Measurements from ENCODE around the gene CSF1R.

CSF1R gene

GRCh38 chr5:150068961-150069645, 17.3 kb downstream of the CSF1R start:
- no peak overlapping the region for H3K4me2 ChIP-seq (ENCODE audit: low read length)
- no peak overlapping the region for H3K4me3 ChIP-seq (ENCODE audit: low read length)
- H3K9me2 ChIP-seq (replicated peaks; ENCODE audit: control insufficient read depth, low read length), result no peaks in the 10 kb centered on the region
- no peaks in the 10 kb centered on the region for H3K36me3 ChIP-seq (ENCODE audit: control insufficient read depth, low read length)
- no peak for TF ChIP-seq EZH2phosphoT487 (IDR thresholded peaks at IDR 0.05; ENCODE audit: borderline replicate concordance, low read length)
- no peaks in the 10 kb centered on the region for H4K20me1 ChIP-seq (ENCODE audit: control insufficient read depth, insufficient read depth, low read depth, low read length)
- no peaks in the 10 kb centered on the region for H3K79me2 ChIP-seq (ENCODE audit: control insufficient read depth, low read length)
- no peaks in the 10 kb centered on the region for H3F3A ChIP-seq (ENCODE audit: control insufficient read depth, insufficient read depth)
- peaks cover 13% of the 10 kb centered on the region; the same call in 1 of the 2 replicates for H3K27me3 ChIP-seq (ENCODE audit: control insufficient read depth, low read length)
- no peak overlapping the region for H3K27ac ChIP-seq (ENCODE audit: low read depth, low read length)
- no peaks in the 10 kb centered on the region for H3K9me3 ChIP-seq (ENCODE audit: control insufficient read depth, insufficient read depth, low read length)
- no peaks in the 10 kb centered on the region for H3K4me1 ChIP-seq (ENCODE audit: control insufficient read depth, low read length)

- no peak overlapping the region for H3K4me3 ChIP-seq (ENCODE audit: low read length)
- H3K27me3 ChIP-seq (ENCODE audit: control insufficient read depth, low read length), result peaks cover 13% of the 10 kb centered on the region; the same call in 1 of the 2 replicates
- no peaks in the 10 kb centered on the region for H3K9me3 ChIP-seq (ENCODE audit: control insufficient read depth, insufficient read depth, low read length)
- TF ChIP-seq EZH2phosphoT487 (IDR thresholded peaks at IDR 0.05; ENCODE audit: borderline replicate concordance, low read length) (no peak), CTCF (IDR thresholded peaks at IDR 0.05; ENCODE audit: low read depth, low read length, poor library complexity, severe bottlenecking) (no peak)
- H4K20me1 ChIP-seq (ENCODE audit: control insufficient read depth, insufficient read depth, low read depth, low read length), result no peaks in the 10 kb centered on the region
- no peaks in the 10 kb centered on the region for H3K9me2 ChIP-seq (replicated peaks; ENCODE audit: control insufficient read depth, low read length)
- H3K79me2 ChIP-seq (ENCODE audit: control insufficient read depth, low read length), result no peaks in the 10 kb centered on the region
- H3K4me2 ChIP-seq (ENCODE audit: low read length), result no peak overlapping the region
- no peak overlapping the region for H3K27ac ChIP-seq (ENCODE audit: low read depth, low read length)
- no peaks in the 10 kb centered on the region for H3K4me1 ChIP-seq (ENCODE audit: control insufficient read depth, low read length)
- H3F3A ChIP-seq (ENCODE audit: control insufficient read depth, insufficient read depth), result no peaks in the 10 kb centered on the region
- no peaks in the 10 kb centered on the region for H3K36me3 ChIP-seq (ENCODE audit: control insufficient read depth, low read length)
Observed at GRCh38 chr5:150068472-150068871, 17.9 kb downstream of the CSF1R start.

GRCh38 chr5:150068071-150068470, 18.3 kb downstream of the CSF1R start:
- Histone ChIP-seq H3K36me3 (ENCODE audit: control insufficient read depth, low read length) (no peaks in the 10 kb centered on the region), H3K27me3 (ENCODE audit: control insufficient read depth, low read length) (peaks cover 13% of the 10 kb centered on the region; the same call in 1 of the 2 replicates), H3K4me3 (ENCODE audit: low read length) (no peak overlapping the region), H3K4me2 (ENCODE audit: low read length) (no peak overlapping the region), H4K20me1 (ENCODE audit: control insufficient read depth, insufficient read depth, low read depth, low read length) (no peaks in the 10 kb centered on the region), H3K4me1 (ENCODE audit: control insufficient read depth, low read length) (no peaks in the 10 kb centered on the region), H3K27ac (ENCODE audit: low read depth, low read length) (no peak overlapping the region), H3K9me2 (replicated peaks; ENCODE audit: control insufficient read depth, low read length) (no peaks in the 10 kb centered on the region), H3K9me3 (ENCODE audit: control insufficient read depth, insufficient read depth, low read length) (no peaks in the 10 kb centered on the region), H3F3A (ENCODE audit: control insufficient read depth, insufficient read depth) (no peaks in the 10 kb centered on the region), H3K79me2 (ENCODE audit: control insufficient read depth, low read length) (no peaks in the 10 kb centered on the region)
- TF ChIP-seq EZH2phosphoT487 (IDR thresholded peaks at IDR 0.05; ENCODE audit: borderline replicate concordance, low read length), result no peak
- TF ChIP-seq CTCF (IDR thresholded peaks at IDR 0.05; ENCODE audit: low read depth, low read length, poor library complexity, severe bottlenecking), result no peak

- Histone ChIP-seq H3K27ac (ENCODE audit: low read depth, low read length) (no peak overlapping the region), H3F3A (ENCODE audit: control insufficient read depth, insufficient read depth) (no peaks in the 10 kb centered on the region), H3K4me1 (ENCODE audit: control insufficient read depth, low read length) (no peaks in the 10 kb centered on the region), H3K27me3 (ENCODE audit: control insufficient read depth, low read length) (peaks cover 12% of the 10 kb centered on the region; the same call in 1 of the 2 replicates), H3K36me3 (ENCODE audit: control insufficient read depth, low read length) (no peaks in the 10 kb centered on the region), H3K4me3 (ENCODE audit: low read length) (no peak overlapping the region), H3K4me2 (ENCODE audit: low read length) (no peak overlapping the region), H3K9me2 (replicated peaks; ENCODE audit: control insufficient read depth, low read length) (no peaks in the 10 kb centered on the region), H3K9me3 (ENCODE audit: control insufficient read depth, insufficient read depth, low read length) (no peaks in the 10 kb centered on the region), H4K20me1 (ENCODE audit: control insufficient read depth, insufficient read depth, low read depth, low read length) (no peaks in the 10 kb centered on the region), H3K79me2 (ENCODE audit: control insufficient read depth, low read length) (no peaks in the 10 kb centered on the region)
- TF ChIP-seq EZH2phosphoT487 (IDR thresholded peaks at IDR 0.05; ENCODE audit: borderline replicate concordance, low read length) (no peak), CTCF (IDR thresholded peaks at IDR 0.05; ENCODE audit: low read depth, low read length, poor library complexity, severe bottlenecking) (no peak)
Observed at GRCh38 chr5:150067405-150067960, 18.9 kb downstream of the CSF1R start.

Measured in DOHH2 (cell line).